ENCODE data around the gene MTFR1L. TPM values are rescaled to one million over a fixed set of nuclear protein-coding genes. Genes with fewer than 3 reads are reported as not detected.
A peak's percentile ranks its signal among the peaks of the same experiment; 100 is the strongest.

Gene MTFR1L
- polyA plus RNA-seq, 1 of the 3 experiments (the other 2 are of a cell fraction): 53.6 TPM

DNA sequence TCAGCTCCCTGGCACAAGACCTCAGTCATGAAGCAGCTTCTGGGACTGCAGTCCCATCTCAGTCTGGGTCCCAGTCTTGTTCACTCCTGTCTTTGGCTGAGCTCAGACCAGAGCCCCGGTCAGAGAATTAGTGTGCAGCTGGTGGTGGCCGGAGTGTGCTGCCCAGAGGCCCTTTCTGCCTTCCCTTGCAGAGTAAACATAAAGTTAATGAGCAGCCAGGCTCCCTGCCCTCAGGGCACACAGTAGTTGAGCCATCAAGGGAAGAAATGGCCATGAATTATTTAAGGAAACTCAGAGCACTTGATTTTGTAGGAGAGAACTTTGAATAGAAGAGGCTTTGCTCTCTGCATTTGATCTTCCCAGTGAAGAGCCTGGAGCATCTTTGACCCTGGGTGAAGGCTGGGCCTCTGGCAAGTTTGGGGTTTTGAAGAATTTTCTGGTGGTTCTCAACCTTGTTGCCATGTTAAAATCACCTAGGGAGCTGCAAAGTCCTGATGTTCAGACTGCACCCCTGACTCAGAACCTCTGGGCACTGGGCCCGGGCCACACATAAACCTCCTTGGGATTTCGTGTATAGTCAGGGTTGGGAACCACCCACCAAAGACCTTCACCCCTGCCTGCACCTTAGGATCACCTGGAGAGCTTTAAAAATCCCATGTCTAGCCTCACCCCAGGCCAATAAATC, 46.2 kb upstream of the MTFR1L start:
- no peaks in the 10 kb centered on the region for H3F3A ChIP-seq (replicated peaks; ENCODE audit: insufficient read depth)
- H4K20me1 ChIP-seq (ENCODE audit: insufficient read depth): no peaks in the 10 kb centered on the region
- peak overlapping the region in 1 of 2 experiments; percentile 89; a peak in 2 of 4 replicates for H3K27ac ChIP-seq (ENCODE audit: low read depth in 2 of 2, low read length in 1 of 2)
- TF ChIP-seq RCOR1 (IDR thresholded peaks at IDR 0.05; ENCODE audit: low read length) (peak; percentile 33; the same call in 1 of the 2 replicates), YY1 (IDR thresholded peaks at IDR 0.05; ENCODE audit: low read depth) (no peak)
- H3K4me2 ChIP-seq: no peak overlapping the region
- no peak overlapping the region for H3K9ac ChIP-seq
- H3K36me3 ChIP-seq (replicated peaks in 1 of 2; ENCODE audit: control insufficient read depth in 1 of 2, insufficient read depth in 2 of 2, low read length in 1 of 2): no peaks in the 10 kb centered on the region
- H2AFZ ChIP-seq (ENCODE audit: low read depth): no peak overlapping the region
- H3K9me2 ChIP-seq: no peaks in the 10 kb centered on the region
- ChIA-PET CTCF (interaction anchor here (0.7 to 2.0 kb wide), 9 partner anchors 9 to 165 kb away, joined by 3 to 8 read pairs (median 4); no protein-coding TSS in a partner anchor), POLR2A (no interaction called here)
- H3K9me3 ChIP-seq: no peaks in the 10 kb centered on the region
- H3K4me1 ChIP-seq (ENCODE audit: control insufficient read depth in 1 of 2, insufficient read depth in 2 of 2, low read depth in 1 of 2, low read length in 1 of 2): peaks cover 0 to 66% of the 10 kb centered on the region in 2 experiments; a peak in 1 of 4 replicates
- 59% methylated on average over 3 of the region's 4 CpGs for WGBS (ENCODE audit: low lambda C conversion rate)
- DNase-seq: peak; percentile 71
- no peaks in the 10 kb centered on the region for H3K79me2 ChIP-seq (ENCODE audit: insufficient read depth)
- no peak overlapping the region for H3K4me3 ChIP-seq (ENCODE audit: low read depth in 2 of 2, low read length in 1 of 2)
- H3K27me3 ChIP-seq (ENCODE audit: insufficient read depth): no peaks in the 10 kb centered on the region

DNA sequence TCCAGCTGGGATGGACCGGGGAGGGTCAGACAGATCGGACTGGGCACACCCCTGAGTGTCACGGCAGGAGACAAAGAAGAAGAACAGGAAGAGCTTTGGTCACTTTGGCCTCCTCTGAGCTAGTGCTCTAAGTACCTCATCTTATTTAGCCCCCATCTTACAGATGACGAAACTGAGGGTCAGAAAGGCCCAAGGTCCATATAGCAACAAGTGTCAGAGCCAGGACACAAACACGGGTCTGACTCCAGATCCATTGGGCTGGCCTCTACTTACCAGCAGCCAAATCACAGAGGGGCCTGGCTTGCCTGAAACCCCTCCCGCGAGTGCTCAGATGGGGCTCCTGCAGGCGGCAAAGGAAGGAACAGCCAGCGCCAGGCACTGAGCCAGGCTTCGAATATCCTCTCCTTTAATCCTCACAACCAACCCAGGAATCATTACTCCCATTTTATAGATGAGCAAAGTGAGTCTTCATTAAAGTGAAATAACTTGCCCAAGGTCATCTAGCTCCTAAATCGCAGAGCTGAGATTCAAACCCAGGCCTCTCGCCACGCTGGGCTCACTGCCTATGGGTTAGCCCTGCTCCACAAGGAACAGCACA, 45.4 kb upstream of the MTFR1L start:
- POLR2A ChIA-PET: interaction anchor here (1.0 to 1.3 kb wide), 2 partner anchors 8 to 46 kb away, joined by 3 read pairs; no protein-coding TSS in a partner anchor
- no peak for DNase-seq
- no peaks in the 10 kb centered on the region for H3K79me2 ChIP-seq (ENCODE audit: insufficient read depth)
- no peaks in the 10 kb centered on the region for H3K9me3 ChIP-seq
- H3K4me3 ChIP-seq (ENCODE audit: low read depth in 2 of 2, low read length in 1 of 2): no peak overlapping the region
- no peaks in the 10 kb centered on the region for H4K20me1 ChIP-seq (ENCODE audit: insufficient read depth)
- H3K4me2 ChIP-seq: no peak overlapping the region
- H3K36me3 ChIP-seq (replicated peaks in 1 of 2; ENCODE audit: control insufficient read depth in 1 of 2, insufficient read depth in 2 of 2, low read length in 1 of 2): no peaks in the 10 kb centered on the region
- H3K9me2 ChIP-seq: no peaks in the 10 kb centered on the region
- no peak for TF ChIP-seq GATA2 (CRISPR knock-in tag; IDR thresholded peaks at IDR 0.05)
- no peak for TF ChIP-seq RFX5 (IDR thresholded peaks at IDR 0.05; ENCODE audit: low read length)
- TF ChIP-seq, protein P1, sequence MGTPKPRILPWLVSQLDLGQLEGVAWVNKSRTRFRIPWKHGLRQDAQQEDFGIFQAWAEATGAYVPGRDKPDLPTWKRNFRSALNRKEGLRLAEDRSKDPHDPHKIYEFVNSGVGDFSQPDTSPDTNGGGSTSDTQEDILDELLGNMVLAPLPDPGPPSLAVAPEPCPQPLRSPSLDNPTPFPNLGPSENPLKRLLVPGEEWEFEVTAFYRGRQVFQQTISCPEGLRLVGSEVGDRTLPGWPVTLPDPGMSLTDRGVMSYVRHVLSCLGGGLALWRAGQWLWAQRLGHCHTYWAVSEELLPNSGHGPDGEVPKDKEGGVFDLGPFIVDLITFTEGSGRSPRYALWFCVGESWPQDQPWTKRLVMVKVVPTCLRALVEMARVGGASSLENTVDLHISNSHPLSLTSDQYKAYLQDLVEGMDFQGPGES (IDR thresholded peaks at IDR 0.05; ENCODE audit: low read depth, low read length): no peak
- no peak for TF ChIP-seq GABPA (IDR thresholded peaks at IDR 0.05; ENCODE audit: low read depth)
- no peak for TF ChIP-seq POLR2AphosphoS5 (IDR thresholded peaks at IDR 0.05; ENCODE audit: low read depth, low read length)
- TF ChIP-seq ZBTB33 (IDR thresholded peaks at IDR 0.05; ENCODE audit: borderline replicate concordance, low read depth): no peak
- TF ChIP-seq CHD2 (IDR thresholded peaks at IDR 0.05; ENCODE audit: low read length, partially characterized antibody): no peak
- TF ChIP-seq MEF2A (IDR thresholded peaks at IDR 0.05; ENCODE audit: borderline replicate concordance, low read depth): no peak
- TF ChIP-seq EP300 (IDR thresholded peaks at IDR 0.05; ENCODE audit: borderline replicate concordance in 1 of 2, low read depth in 1 of 2, low read length in 1 of 2): no peak
- no peak for TF ChIP-seq SMC3 (IDR thresholded peaks at IDR 0.05; ENCODE audit: low read depth, low read length)
- TF ChIP-seq FOXJ3 (CRISPR knock-in tag; IDR thresholded peaks at IDR 0.05): no peak
- TF ChIP-seq, protein P2, sequence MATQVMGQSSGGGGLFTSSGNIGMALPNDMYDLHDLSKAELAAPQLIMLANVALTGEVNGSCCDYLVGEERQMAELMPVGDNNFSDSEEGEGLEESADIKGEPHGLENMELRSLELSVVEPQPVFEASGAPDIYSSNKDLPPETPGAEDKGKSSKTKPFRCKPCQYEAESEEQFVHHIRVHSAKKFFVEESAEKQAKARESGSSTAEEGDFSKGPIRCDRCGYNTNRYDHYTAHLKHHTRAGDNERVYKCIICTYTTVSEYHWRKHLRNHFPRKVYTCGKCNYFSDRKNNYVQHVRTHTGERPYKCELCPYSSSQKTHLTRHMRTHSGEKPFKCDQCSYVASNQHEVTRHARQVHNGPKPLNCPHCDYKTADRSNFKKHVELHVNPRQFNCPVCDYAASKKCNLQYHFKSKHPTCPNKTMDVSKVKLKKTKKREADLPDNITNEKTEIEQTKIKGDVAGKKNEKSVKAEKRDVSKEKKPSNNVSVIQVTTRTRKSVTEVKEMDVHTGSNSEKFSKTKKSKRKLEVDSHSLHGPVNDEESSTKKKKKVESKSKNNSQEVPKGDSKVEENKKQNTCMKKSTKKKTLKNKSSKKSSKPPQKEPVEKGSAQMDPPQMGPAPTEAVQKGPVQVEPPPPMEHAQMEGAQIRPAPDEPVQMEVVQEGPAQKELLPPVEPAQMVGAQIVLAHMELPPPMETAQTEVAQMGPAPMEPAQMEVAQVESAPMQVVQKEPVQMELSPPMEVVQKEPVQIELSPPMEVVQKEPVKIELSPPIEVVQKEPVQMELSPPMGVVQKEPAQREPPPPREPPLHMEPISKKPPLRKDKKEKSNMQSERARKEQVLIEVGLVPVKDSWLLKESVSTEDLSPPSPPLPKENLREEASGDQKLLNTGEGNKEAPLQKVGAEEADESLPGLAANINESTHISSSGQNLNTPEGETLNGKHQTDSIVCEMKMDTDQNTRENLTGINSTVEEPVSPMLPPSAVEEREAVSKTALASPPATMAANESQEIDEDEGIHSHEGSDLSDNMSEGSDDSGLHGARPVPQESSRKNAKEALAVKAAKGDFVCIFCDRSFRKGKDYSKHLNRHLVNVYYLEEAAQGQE (IDR thresholded peaks at IDR 0.05; ENCODE audit: low read depth, low read length): no peak
- TF ChIP-seq, protein P3, sequence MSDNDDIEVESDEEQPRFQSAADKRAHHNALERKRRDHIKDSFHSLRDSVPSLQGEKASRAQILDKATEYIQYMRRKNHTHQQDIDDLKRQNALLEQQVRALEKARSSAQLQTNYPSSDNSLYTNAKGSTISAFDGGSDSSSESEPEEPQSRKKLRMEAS (IDR thresholded peaks at IDR 0.05; ENCODE audit: low read depth): no peak
- no peak for TF ChIP-seq TEAD4 (IDR thresholded peaks at IDR 0.05; ENCODE audit: borderline replicate concordance, insufficient read depth)
- TF ChIP-seq, protein P4, sequence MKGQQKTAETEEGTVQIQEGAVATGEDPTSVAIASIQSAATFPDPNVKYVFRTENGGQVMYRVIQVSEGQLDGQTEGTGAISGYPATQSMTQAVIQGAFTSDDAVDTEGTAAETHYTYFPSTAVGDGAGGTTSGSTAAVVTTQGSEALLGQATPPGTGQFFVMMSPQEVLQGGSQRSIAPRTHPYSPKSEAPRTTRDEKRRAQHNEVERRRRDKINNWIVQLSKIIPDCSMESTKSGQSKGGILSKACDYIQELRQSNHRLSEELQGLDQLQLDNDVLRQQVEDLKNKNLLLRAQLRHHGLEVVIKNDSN (IDR thresholded peaks at IDR 0.05; ENCODE audit: borderline replicate concordance, low read depth): no peak
- H3K27me3 ChIP-seq (ENCODE audit: insufficient read depth): no peaks in the 10 kb centered on the region
- H3K27ac ChIP-seq (ENCODE audit: low read depth in 2 of 2, low read length in 1 of 2): peak overlapping the region in 1 of 2 experiments; percentile 89; a peak in 2 of 4 replicates
- CTCF ChIA-PET: interaction anchor here (0.7 to 2.0 kb wide), 13 partner anchors 9 to 286 kb away, joined by 3 to 8 read pairs (median 3); no protein-coding TSS in a partner anchor
- peaks cover 0 to 63% of the 10 kb centered on the region in 2 experiments; a peak in 1 of 4 replicates for H3K4me1 ChIP-seq (ENCODE audit: control insufficient read depth in 1 of 2, insufficient read depth in 2 of 2, low read depth in 1 of 2, low read length in 1 of 2)
- H2AFZ ChIP-seq (ENCODE audit: low read depth): no peak overlapping the region
- WGBS (ENCODE audit: low lambda C conversion rate): 83% methylated on average over 9 of the region's 13 CpGs
- no peaks in the 10 kb centered on the region for H3F3A ChIP-seq (replicated peaks; ENCODE audit: insufficient read depth)
- H3K9ac ChIP-seq: no peak overlapping the region
